ENCODE measurements around the gene MEX3B.

DNA sequence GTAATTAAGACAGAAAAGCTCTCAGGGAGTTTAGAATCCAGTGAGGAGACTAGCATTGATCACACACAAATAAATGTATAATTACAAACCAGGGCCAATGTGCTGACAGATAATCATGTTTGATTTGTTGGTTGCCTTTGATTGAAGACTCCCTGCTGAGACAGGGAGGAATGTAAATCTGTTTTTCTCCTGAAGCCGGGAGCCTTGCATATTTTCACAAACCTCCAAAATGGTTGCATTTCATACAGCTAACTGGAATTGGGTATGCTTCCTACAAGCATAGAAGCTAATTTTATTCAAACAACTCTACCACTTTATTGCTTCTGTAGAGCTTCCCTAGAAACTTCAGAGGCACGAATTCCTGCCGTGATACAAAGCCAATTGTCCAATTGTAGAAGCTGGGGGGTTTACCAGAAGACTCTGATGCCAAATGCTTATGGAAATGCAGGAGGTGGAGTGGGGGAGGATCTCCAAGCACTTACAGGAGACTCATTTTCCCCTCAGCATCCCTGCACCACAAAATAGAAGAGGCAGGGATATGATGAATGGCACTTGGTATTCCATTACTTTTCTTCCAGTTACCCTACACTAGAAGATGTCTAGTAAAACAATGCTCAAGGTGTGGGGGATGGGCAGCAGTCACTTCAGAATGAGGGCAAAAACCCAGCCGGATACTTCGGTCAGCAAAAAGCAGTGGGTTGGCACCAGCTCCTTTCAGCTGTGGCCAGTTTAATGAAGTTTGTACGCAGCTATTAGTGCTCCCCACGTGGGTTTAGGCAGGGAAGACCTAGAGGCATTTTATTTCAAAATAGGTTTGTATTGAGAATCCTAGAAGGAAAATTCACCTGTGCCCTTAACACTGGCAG lies 11.4 kb upstream of the MEX3B start:
- no peak for TF ChIP-seq POLR2A (IDR thresholded peaks at IDR 0.05)
- TF ChIP-seq, protein P1, sequence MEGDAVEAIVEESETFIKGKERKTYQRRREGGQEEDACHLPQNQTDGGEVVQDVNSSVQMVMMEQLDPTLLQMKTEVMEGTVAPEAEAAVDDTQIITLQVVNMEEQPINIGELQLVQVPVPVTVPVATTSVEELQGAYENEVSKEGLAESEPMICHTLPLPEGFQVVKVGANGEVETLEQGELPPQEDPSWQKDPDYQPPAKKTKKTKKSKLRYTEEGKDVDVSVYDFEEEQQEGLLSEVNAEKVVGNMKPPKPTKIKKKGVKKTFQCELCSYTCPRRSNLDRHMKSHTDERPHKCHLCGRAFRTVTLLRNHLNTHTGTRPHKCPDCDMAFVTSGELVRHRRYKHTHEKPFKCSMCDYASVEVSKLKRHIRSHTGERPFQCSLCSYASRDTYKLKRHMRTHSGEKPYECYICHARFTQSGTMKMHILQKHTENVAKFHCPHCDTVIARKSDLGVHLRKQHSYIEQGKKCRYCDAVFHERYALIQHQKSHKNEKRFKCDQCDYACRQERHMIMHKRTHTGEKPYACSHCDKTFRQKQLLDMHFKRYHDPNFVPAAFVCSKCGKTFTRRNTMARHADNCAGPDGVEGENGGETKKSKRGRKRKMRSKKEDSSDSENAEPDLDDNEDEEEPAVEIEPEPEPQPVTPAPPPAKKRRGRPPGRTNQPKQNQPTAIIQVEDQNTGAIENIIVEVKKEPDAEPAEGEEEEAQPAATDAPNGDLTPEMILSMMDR (IDR thresholded peaks at IDR 0.05), result no peak
